WTC11 (cell line): Measurements from ENCODE around the gene RAB13. TPM values are rescaled to one million over a fixed set of nuclear protein-coding genes. Genes with fewer than 3 reads are reported as not detected.

Experiments
- ATAC-seq: fragments of 200-7000 bp; cut with Tn5 transposase; 2 replicates; pipeline ENCODE4 v1.10.0; 2021; ENCODE audit warnings: mild to moderate bottlenecking, moderate library complexity
- CTCF ChIA-PET: fragments of 300-600 bp; sonication (Branson Sonifier 250); formaldehyde crosslinking; loops from one replicate; lab custom pipeline; 2021; ENCODE audit warnings: antibody characterized with exemption; lab: Charles Lee
- POLR2A ChIA-PET: fragments of 350-600 bp; sonication (Branson Sonifier 250); formaldehyde crosslinking; loops from one replicate; lab custom pipeline; 2021; ENCODE audit warnings: antibody characterized with exemption; lab: Charles Lee
- DNase-seq: peaks from one replicate; pipeline ENCODE4 v3.0.0; 2021; ENCODE audit warnings: low spot score
- H3K27ac Mint-ChIP-seq: 2 replicates; pipeline ENCODE4 v1.8.0; 2021; ENCODE audit warnings: mixed read lengths
- H3K27me3 Mint-ChIP-seq: 2 replicates; pipeline ENCODE4 v1.8.0; 2021; ENCODE audit warnings: low read depth, mild to moderate bottlenecking, moderate library complexity, mixed read lengths
- H3K36me3 Mint-ChIP-seq: 2 replicates; pipeline ENCODE4 v1.8.0; 2021; ENCODE audit warnings: mixed read lengths
- H3K4me1 Mint-ChIP-seq: 2 replicates; pipeline ENCODE4 v1.8.0; 2022; ENCODE audit warnings: mixed read lengths
- H3K4me3 Mint-ChIP-seq: 2 replicates; pipeline ENCODE4 v1.8.0; 2021; ENCODE audit warnings: mild to moderate bottlenecking, moderate library complexity, mixed read lengths
- H3K9me3 Mint-ChIP-seq: 2 replicates; pipeline ENCODE4 v1.8.0; 2021; ENCODE audit warnings: mixed read lengths
- ARID4B ChIP-seq: sonication (generic); formaldehyde crosslinking; IDR thresholded peaks from 2 replicates; pipeline ENCODE4 v1.8.0; 2023; ENCODE audit warnings: missing genetic modification reagents, mild to moderate bottlenecking, borderline replicate concordance
- ATF6 ChIP-seq: sonication (generic); formaldehyde crosslinking; IDR thresholded peaks from 2 replicates; pipeline ENCODE4 v1.8.1; 2023; ENCODE audit warnings: mild to moderate bottlenecking, missing genetic modification reagents
- CDX4 ChIP-seq: fragments of 250-450 bp; sonication (Bioruptor Pico); IDR thresholded peaks from 2 replicates; pipeline ENCODE4 v1.9.0; 2021; ENCODE audit warnings: moderate library complexity, mild to moderate bottlenecking, inconsistent platforms, borderline replicate concordance
- CREM ChIP-seq: sonication (generic); formaldehyde crosslinking; IDR thresholded peaks from 2 replicates; pipeline ENCODE4 v1.8.1; 2022; ENCODE audit warnings: mild to moderate bottlenecking, missing genetic modification reagents, moderate library complexity
- E2F1 ChIP-seq: sonication (generic); formaldehyde crosslinking; IDR thresholded peaks from 2 replicates; pipeline ENCODE4 v1.8.0; 2022; ENCODE audit warnings: mild to moderate bottlenecking, missing genetic modification reagents
- E2F5 ChIP-seq: sonication (generic); formaldehyde crosslinking; IDR thresholded peaks from 2 replicates; pipeline ENCODE4 v1.8.1; 2022; ENCODE audit warnings: mild to moderate bottlenecking, moderate library complexity, missing genetic modification reagents
- FOXP1 ChIP-seq: sonication (generic); formaldehyde crosslinking; IDR thresholded peaks from 2 replicates; pipeline ENCODE4 v1.8.0; 2022; ENCODE audit warnings: missing genetic modification reagents, mild to moderate bottlenecking, moderate library complexity, borderline replicate concordance
- MXD4 ChIP-seq: fragments of 250-450 bp; sonication (Bioruptor Pico); IDR thresholded peaks from 2 replicates; pipeline ENCODE4 v1.8.0; 2021; ENCODE audit warnings: mild to moderate bottlenecking, moderate library complexity, borderline replicate concordance
- NR1H2 ChIP-seq: sonication (generic); formaldehyde crosslinking; IDR thresholded peaks from 2 replicates; pipeline ENCODE4 v1.9.0; 2021; ENCODE audit warnings: mild to moderate bottlenecking, moderate library complexity, missing genetic modification reagents
- NR2C2 ChIP-seq: sonication (generic); formaldehyde crosslinking; IDR thresholded peaks from 2 replicates; pipeline ENCODE4 v1.8.0; 2022; ENCODE audit warnings: mild to moderate bottlenecking, missing genetic modification reagents
- SMAD4 ChIP-seq: sonication (generic); formaldehyde crosslinking; IDR thresholded peaks from 2 replicates; pipeline ENCODE4 v1.8.0; 2022; ENCODE audit warnings: mild to moderate bottlenecking, missing genetic modification reagents
- TEAD1 ChIP-seq: sonication (generic); formaldehyde crosslinking; IDR thresholded peaks from 2 replicates; pipeline ENCODE4 v1.8.0; 2022; ENCODE audit warnings: mild to moderate bottlenecking, missing genetic modification reagents
- ZNF121 ChIP-seq: sonication (generic); formaldehyde crosslinking; IDR thresholded peaks from 2 replicates; pipeline ENCODE4 v1.8.0; 2023; ENCODE audit warnings: missing genetic modification reagents
- ZNF219 ChIP-seq: sonication (generic); formaldehyde crosslinking; IDR thresholded peaks from 2 replicates; pipeline ENCODE4 v1.8.0; 2023; ENCODE audit warnings: missing genetic modification reagents, mild to moderate bottlenecking, borderline replicate concordance
- ZNF263 ChIP-seq: sonication (generic); formaldehyde crosslinking; IDR thresholded peaks from 2 replicates; pipeline ENCODE4 v1.8.1; 2022; ENCODE audit warnings: low read depth, mild to moderate bottlenecking, moderate library complexity, missing genetic modification reagents
- ZNF396 ChIP-seq: fragments of 250-450 bp; sonication (Bioruptor Pico); IDR thresholded peaks from 2 replicates; pipeline ENCODE4 v1.8.0; 2021; ENCODE audit warnings: mild to moderate bottlenecking, moderate library complexity, borderline replicate concordance
- ZNF512 ChIP-seq: sonication (generic); formaldehyde crosslinking; IDR thresholded peaks from 2 replicates; pipeline ENCODE4 v1.8.1; 2022; ENCODE audit warnings: missing genetic modification reagents, borderline replicate concordance
- ZNF671 ChIP-seq: fragments of 250-450 bp; sonication (Bioruptor Pico); IDR thresholded peaks from 2 replicates; pipeline ENCODE4 v1.8.0; 2021; ENCODE audit warnings: mild to moderate bottlenecking
- total RNA-seq: library from RNA; stranded (reverse); gene quantifications from 3 replicates; pipeline ENCODE4 v1.2.3, GENCODE V29; 2021
- TF ChIP-seq, protein P1 (sequence below): sonication (generic); formaldehyde crosslinking; IDR thresholded peaks from 2 replicates; pipeline ENCODE4 v1.8.1; 2023; ENCODE audit warnings: mild to moderate bottlenecking, missing genetic modification reagents
- TF ChIP-seq, protein P2 (sequence below): sonication (generic); formaldehyde crosslinking; IDR thresholded peaks from 2 replicates; pipeline ENCODE4 v1.8.0; 2022; ENCODE audit warnings: mild to moderate bottlenecking, missing genetic modification reagents

RAB13 gene
- total RNA-seq, 1 experiment from 2014 or later, result 126 TPM

DNA sequence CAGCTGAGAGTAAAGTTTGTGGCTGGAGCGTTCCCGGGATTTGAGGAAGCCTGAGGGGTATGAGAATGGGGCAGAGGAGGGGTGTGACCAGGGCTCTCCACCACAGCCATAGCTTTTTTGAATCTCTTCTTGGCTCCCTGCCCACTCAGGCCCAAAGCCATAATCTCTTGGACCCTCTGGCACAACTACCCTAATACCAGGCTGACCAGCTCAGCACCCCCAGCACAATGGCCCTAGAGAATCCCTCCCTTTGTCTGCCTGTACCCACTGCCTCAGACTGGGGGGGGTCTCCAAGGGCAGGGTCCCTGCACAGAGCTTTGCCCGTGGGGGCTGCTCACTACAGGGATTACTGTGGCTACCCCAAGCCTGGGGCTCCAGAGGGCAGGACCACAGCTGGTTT, 47.1 kb downstream of the RAB13 start (continued):
- TF ChIP-seq CDX4, result no peak
- TF ChIP-seq FOXP1, result no peak
- no peak for TF ChIP-seq ZNF263 (CRISPR knock-in tag)
- no peak for TF ChIP-seq ZNF671 (CRISPR knock-in tag)
- TF ChIP-seq ZNF121 (CRISPR knock-in tag), result no peak
- no peak for TF ChIP-seq NR1H2 (CRISPR knock-in tag)
- TF ChIP-seq ARID4B, result no peak

DNA sequence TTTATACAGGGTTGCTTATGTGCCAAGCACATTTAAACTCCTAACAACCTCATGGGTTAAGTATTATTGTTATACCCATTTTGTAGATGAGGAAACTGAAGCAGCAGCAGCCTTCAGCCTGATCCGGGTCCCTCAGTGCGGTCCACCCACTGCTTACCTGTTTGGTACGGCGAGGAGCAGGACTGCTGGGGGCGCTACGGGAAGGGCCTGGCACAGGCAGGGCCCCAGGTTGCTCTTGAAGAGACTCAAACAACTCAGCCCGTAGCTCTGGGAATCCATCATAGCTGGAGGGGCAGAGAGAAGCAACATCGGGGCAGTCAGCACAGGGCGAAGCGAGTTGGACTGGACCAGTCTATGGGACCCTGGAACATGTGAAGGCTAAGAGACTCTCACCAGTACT, 48.8 kb downstream of the RAB13 start:
- no peak for TF ChIP-seq E2F1 (CRISPR knock-in tag)
- no peak for TF ChIP-seq CREM
- no peak for TF ChIP-seq ZNF396
- no peak for TF ChIP-seq MXD4 (CRISPR knock-in tag)
- no peak for TF ChIP-seq NR2C2
- TF ChIP-seq ZNF512 (CRISPR knock-in tag), result no peak
- TF ChIP-seq, protein P1, sequence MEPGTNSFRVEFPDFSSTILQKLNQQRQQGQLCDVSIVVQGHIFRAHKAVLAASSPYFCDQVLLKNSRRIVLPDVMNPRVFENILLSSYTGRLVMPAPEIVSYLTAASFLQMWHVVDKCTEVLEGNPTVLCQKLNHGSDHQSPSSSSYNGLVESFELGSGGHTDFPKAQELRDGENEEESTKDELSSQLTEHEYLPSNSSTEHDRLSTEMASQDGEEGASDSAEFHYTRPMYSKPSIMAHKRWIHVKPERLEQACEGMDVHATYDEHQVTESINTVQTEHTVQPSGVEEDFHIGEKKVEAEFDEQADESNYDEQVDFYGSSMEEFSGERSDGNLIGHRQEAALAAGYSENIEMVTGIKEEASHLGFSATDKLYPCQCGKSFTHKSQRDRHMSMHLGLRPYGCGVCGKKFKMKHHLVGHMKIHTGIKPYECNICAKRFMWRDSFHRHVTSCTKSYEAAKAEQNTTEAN (CRISPR knock-in tag), result no peak
- TF ChIP-seq, protein P2, sequence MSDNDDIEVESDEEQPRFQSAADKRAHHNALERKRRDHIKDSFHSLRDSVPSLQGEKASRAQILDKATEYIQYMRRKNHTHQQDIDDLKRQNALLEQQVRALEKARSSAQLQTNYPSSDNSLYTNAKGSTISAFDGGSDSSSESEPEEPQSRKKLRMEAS (CRISPR knock-in tag), result no peak
- no peak for TF ChIP-seq SMAD4
- TF ChIP-seq TEAD1 (CRISPR knock-in tag), result no peak
- TF ChIP-seq E2F5 (CRISPR knock-in tag), result no peak
- no peak for TF ChIP-seq ZNF219 (CRISPR knock-in tag)
- no peak for TF ChIP-seq ATF6 (CRISPR knock-in tag)
- Mint-ChIP-seq H3K27ac (no peak overlapping the region; the same call in 1 of the 2 replicates), H3K4me1 (no peaks in the 10 kb centered on the region), H3K36me3 (peaks cover 59% of the 10 kb centered on the region), H3K27me3 (no peaks in the 10 kb centered on the region), H3K9me3 (no peaks in the 10 kb centered on the region), H3K4me3 (no peak overlapping the region)
- ATAC-seq (no peak), DNase-seq (no peak)
- CTCF ChIA-PET, result no interaction called here
- POLR2A ChIA-PET, result interaction anchor here (0.5 to 1.3 kb wide), 2 partner anchors 9 to 156 kb away, joined by 3 to 5 read pairs; partner anchors contain the start of gene DENND4B
